ENCODE data around the gene MAN1A1. TPM values are rescaled to one million over a fixed set of nuclear protein-coding genes. Genes with fewer than 3 reads are reported as not detected.

MAN1A1 gene
- total RNA-seq, 1 donor = 104 TPM

- TF ChIP-seq CTCF (IDR thresholded peaks at IDR 0.05; ENCODE audit: insufficient read depth, low read depth, low read length) = no peak
- H3K4me3 ChIP-seq (ENCODE audit: low read depth, low read length) = peak overlapping the region; percentile 26
- DNase-seq (ENCODE audit: low read depth) = peak; percentile 85
Measured at GRCh38 chr6:119209452-119210205, 139.9 kb downstream of the MAN1A1 start.

- peak; percentile 82 for DNase-seq (ENCODE audit: low read depth)
- H3K4me3 ChIP-seq (ENCODE audit: low read depth, low read length) = no peak overlapping the region
- no peak for TF ChIP-seq CTCF (IDR thresholded peaks at IDR 0.05; ENCODE audit: insufficient read depth, low read depth, low read length)
Measured at GRCh38 chr6:119207971-119208725, 141.4 kb downstream of the MAN1A1 start.

- no peak for DNase-seq (ENCODE audit: low read depth)
- no peak for TF ChIP-seq CTCF (IDR thresholded peaks at IDR 0.05; ENCODE audit: insufficient read depth, low read depth, low read length)
- H3K4me3 ChIP-seq (ENCODE audit: low read depth, low read length) = no peak overlapping the region
Measured at GRCh38 chr6:119207327-119207726, 142.2 kb downstream of the MAN1A1 start.

- DNase-seq (ENCODE audit: low read depth) = no peak
- no peak overlapping the region for H3K4me3 ChIP-seq (ENCODE audit: low read depth, low read length)
- TF ChIP-seq CTCF (IDR thresholded peaks at IDR 0.05; ENCODE audit: insufficient read depth, low read depth, low read length) = no peak
Measured at GRCh38 chr6:119205911-119206618, 143.5 kb downstream of the MAN1A1 start.

- H3K4me3 ChIP-seq (ENCODE audit: low read depth, low read length) = no peak overlapping the region
- no peak for DNase-seq (ENCODE audit: low read depth)
- TF ChIP-seq CTCF (IDR thresholded peaks at IDR 0.05; ENCODE audit: insufficient read depth, low read depth, low read length) = no peak
Measured at GRCh38 chr6:119204719-119205118, 144.8 kb downstream of the MAN1A1 start.

GRCh38 chr6:119201480-119201879 lies 148.1 kb downstream of the MAN1A1 start:
- TF ChIP-seq CTCF (IDR thresholded peaks at IDR 0.05; ENCODE audit: insufficient read depth, low read depth, low read length) = no peak
- DNase-seq (ENCODE audit: low read depth) = no peak
- no peak overlapping the region for H3K4me3 ChIP-seq (ENCODE audit: low read depth, low read length)
